GM10266 (cell line): Measurements from ENCODE around the gene WDR70.
"Not testable (repeated sequence)": the region's sequence is repeated elsewhere in the genome, so short reads cannot be mapped to it uniquely, and the experiment has no call there.

ENCODE experiments used
- DNase-seq: peaks from one replicate; pipeline ENCODE4 v3.0.0; 2012; ENCODE audit errors: extremely low spot score
- TF ChIP-seq, protein P1 (sequence below): IDR thresholded peaks from 2 replicates; pipeline ENCODE4 v1.5.1; 2012; ENCODE audit warnings: mild to moderate bottlenecking, low read depth; ENCODE audit not compliant: control insufficient read depth, insufficient read depth; ENCODE audit errors: missing control alignments

WDR70 gene

DNA sequence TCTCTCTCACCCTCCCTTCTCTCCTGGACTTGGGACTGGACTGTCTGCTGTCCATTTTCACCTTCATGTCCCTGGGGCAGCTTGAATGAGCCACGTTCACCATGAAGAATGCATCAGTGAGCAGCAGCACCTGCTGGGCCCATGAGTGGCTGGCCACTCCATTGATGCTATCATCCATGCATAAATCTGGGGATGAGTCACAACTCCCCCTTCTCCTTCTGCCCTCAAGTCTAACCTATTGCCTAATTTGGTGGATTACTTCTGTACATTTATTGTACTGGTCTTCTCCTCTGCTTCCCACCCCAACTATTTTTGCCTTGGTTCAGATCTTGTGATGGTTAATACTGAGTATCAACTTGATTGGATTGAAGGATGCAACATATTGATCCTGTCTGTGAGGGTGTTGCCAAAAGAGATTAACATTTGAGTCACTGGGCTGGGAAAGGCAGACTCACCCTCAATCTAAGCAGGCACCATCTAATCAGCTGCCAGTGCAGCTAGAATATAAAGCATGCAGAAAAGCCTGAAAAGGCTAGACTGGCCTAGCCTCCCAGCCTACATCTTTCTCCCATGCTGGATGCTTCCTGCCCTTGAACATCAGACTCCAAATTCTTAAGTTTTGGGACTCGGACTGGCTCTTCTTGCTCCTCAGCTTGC, 414.0 kb downstream of the WDR70 start:
- DNase-seq = no peak
- TF ChIP-seq, protein P1, sequence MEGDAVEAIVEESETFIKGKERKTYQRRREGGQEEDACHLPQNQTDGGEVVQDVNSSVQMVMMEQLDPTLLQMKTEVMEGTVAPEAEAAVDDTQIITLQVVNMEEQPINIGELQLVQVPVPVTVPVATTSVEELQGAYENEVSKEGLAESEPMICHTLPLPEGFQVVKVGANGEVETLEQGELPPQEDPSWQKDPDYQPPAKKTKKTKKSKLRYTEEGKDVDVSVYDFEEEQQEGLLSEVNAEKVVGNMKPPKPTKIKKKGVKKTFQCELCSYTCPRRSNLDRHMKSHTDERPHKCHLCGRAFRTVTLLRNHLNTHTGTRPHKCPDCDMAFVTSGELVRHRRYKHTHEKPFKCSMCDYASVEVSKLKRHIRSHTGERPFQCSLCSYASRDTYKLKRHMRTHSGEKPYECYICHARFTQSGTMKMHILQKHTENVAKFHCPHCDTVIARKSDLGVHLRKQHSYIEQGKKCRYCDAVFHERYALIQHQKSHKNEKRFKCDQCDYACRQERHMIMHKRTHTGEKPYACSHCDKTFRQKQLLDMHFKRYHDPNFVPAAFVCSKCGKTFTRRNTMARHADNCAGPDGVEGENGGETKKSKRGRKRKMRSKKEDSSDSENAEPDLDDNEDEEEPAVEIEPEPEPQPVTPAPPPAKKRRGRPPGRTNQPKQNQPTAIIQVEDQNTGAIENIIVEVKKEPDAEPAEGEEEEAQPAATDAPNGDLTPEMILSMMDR = no peak

DNA sequence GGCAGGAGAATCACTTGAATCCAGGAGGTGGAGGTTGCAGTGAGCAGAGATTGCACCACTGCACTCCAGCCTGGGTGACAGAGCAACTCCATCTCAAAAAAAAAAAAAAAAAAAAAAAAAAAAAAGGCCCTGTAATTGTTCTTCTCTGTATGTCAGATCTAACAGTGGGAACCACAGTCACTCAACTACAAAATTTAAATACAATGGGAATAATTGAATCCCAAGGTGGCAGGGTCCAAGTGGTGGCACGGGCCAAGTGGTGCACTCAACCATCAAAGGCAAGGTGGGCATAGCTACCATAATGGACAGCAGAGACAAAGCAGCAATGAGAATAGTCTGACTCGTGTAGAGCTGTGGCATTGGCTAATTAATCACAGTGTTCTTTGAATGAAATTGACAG, 416.2 kb downstream of the WDR70 start:
- not testable (repeated sequence) for DNase-seq

DNA sequence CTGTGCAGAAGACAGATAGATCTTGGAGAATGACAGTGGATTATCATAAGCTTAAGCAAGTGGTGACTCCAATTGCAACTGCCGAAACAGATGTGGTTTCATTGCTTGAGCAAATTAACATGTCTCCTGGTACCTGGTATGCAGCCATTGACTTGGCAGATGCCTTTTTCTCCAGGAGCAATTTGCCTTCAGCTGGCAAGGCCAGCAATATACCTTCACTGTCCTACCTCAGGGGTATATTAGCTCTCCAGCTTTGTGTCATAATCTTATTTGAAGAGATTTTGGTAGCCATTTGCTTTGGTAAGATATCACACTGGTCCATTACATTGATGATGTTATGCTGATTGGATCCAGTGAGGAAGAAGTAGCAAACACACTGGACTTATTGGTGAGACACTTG, 417.3 kb downstream of the WDR70 start:
- DNase-seq = not testable (repeated sequence)

DNA sequence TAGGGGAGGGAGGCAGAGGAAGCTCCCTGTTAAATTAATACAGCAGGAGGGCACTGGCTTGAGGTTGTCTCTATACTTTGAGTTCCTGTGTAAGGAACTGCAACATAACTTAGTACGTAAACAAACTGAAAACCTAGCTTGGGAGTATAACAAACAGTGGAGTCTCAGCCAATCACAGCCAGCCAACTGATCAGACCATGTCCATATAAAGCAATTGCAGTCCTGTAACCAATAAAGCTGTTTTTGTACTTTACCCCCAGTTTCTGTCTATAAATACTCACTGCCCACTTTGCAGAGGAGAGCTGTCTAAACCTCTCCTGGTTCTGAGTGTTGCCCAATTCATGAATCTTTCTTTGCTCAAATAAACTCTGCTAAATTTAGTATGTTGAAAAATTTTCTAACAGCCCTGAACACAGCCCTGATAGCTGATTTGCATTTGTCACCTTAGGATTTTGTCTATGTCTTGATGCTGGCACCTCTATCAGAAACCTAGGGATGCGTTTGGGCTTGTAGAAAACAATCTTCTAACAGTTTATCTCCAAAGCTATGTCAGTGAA, 420.8 kb downstream of the WDR70 start:
- no peak for DNase-seq

DNA sequence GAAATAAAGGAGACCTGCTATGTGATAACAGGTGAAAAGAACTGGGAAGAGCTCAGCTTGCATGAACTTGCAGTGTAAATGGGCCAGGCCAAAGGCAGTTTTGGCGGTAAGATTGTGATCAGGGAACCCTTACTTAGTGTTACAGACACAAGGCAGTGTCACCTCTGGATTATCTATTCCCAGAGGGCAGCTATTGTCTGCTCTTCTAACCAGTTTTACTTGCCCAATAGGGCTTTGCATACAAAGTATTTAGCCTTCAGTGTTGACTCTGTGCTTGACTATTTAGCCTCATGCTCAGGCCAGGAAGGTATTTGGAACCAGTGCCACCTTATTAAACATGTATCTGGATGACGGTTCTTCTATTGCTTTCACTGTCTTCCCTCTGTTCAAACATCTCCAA, 422.4 kb downstream of the WDR70 start:
- no peak for DNase-seq
- TF ChIP-seq, protein P1 = no peak

More for the DNA sequence above, 420.8 kb downstream of the WDR70 start:
- TF ChIP-seq, protein P1 = no peak
